Measurements from ENCODE around the gene SLC25A43.

Gene SLC25A43

GRCh38 chrX:119501511-119502148 is 102.5 kb downstream of the SLC25A43 start:
- DNase-seq, result no peak

GRCh38 chrX:119502727-119503483 is 103.8 kb downstream of the SLC25A43 start:
- no peak for DNase-seq

- DNase-seq, result no peak
These were observed 104.3 kb downstream of the SLC25A43 start for GRCh38 chrX:119503484-119503861.

Measured in NCI-H526 treated with DMSO at 0.1 percent for 48 hours (cell line).